Heart left ventricle (tissue), 13 donors: ENCODE data around the gene COL27A1.

Experiments used
- CTCF ChIP-seq, 12 donors: fragments of 200-600 bp; sonication (generic) in 4 of 12; IDR thresholded peaks; one replicate each; pipeline versions ENCODE4 v1.5.0 to v1.8.0; 2018 to 2022; ENCODE audit warnings: antibody characterized with exemption in 12 of 12, mild to moderate bottlenecking in 5 of 12
- POLR2A ChIP-seq, 2 donors: fragments of 450-650 bp; IDR thresholded peaks; one replicate each; pipeline ENCODE4 v1.6.1; 2017; ENCODE audit warnings: antibody characterized with exemption in 2 of 2, mild to moderate bottlenecking in 2 of 2, moderate library complexity in 2 of 2
- donor health status: ischemic (EF 13 %, LVEDD 7.1; RV severe dilation, severe dysfunction).
- donor health status: DM: no; HTN: yes; CAD: no.
- donor health status: DM: no; HTN: no; CAD: no.
- donor health status: ischemic (EF 25% LVEDD 6.9; RV normal size, moderate dysfunction).
- donor health status: ischemic (EF 25% LVEDD 5.7; RV mildly dilated, moderate dysfunction).
- donor health status: ischemic (EF 35%, LVEDD 5.7; RV mildly dilated, moderate dysfunction).
- donor health status: nonischemic (EF 11% LVEDD 7.7; RV severe dilation, severe dysfunction).
- donor health status: DM: yes; HTN: yes; CAD: no.
- donor health status: PGD.
- donor health status: ischemic (EF 29% LVEDD 5.4; RV normal size, mild dysfunction).
- donor health status: nonischemic (EF 23%, LVEDD 6.1; RV moderate dilation, normal function).

- TF ChIP-seq CTCF (IDR thresholded peaks at IDR 0.05): no peak
- TF ChIP-seq POLR2A (IDR thresholded peaks at IDR 0.05): no peak
Measured at GRCh38 chr9:114169952-114170770, 14.8 kb downstream of the COL27A1 start.
